ENCODE results near the gene SLC35F4.
"Not testable (repeated sequence)": the region's sequence is repeated elsewhere in the genome, so short reads cannot be mapped to it uniquely, and the experiment has no call there.

SLC35F4 gene

DNA sequence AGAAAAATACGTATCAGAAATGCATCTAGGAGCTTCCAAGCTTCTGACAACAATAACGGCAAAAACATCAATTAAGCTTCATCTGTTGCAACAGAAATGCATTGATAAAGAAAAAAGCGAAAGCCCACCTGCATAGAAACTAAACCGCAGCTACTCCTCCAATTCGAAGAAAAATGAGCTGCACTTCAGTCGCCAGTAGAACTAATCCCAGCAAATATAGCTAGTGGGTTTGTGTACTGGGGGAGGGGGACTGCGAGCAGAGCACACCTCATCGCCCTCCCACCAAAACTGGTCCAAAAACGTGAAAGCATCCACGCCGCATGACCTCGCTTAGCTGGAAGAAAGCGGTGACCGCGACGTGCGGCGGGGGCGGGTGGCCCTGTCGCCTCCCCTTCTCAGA, 1.2 kb downstream of the SLC35F4 start:
- Histone ChIP-seq H3K36me3 (ENCODE audit: control insufficient read depth, insufficient read depth, low read length) (no peaks in the 10 kb centered on the region), H3K4me3 (replicated peaks; ENCODE audit: low read depth, low read length) (no peak overlapping the region), H3K27me3 (replicated peaks; ENCODE audit: control insufficient read depth, insufficient read depth, low read length) (no peaks in the 10 kb centered on the region; the same call in 1 of the 2 replicates)
- no peak for TF ChIP-seq CTCF (IDR thresholded peaks at IDR 0.05; ENCODE audit: insufficient read depth, low read length, poor library complexity, severe bottlenecking)
- DNase-seq (ENCODE audit: extremely low read depth, insufficient read length), result no peak

DNA sequence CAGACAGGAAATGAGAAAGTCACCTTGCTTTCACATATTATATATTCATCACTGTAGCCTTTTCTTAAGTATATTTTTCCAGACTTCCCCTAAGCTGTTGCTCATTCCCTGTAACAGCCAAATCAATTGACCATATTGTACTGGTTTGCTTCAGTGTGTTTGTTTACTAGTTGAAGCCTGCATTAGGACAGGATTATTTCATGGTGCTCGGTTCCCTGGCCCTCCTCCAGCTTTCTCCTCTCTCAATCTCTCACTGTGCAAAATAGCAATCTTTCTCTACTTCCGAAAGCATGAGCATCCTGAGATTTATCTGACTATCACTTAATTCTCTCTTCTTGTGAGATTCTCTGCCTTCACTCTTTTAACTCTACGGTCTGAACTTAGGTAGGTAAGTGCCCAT, 2.4 kb downstream of the SLC35F4 start:
- TF ChIP-seq CTCF (IDR thresholded peaks at IDR 0.05; ENCODE audit: insufficient read depth, low read length, poor library complexity, severe bottlenecking), result no peak
- no peak overlapping the region for H3K4me3 ChIP-seq (replicated peaks; ENCODE audit: low read depth, low read length)
- H3K36me3 ChIP-seq (ENCODE audit: control insufficient read depth, insufficient read depth, low read length), result no peaks in the 10 kb centered on the region
- H3K27me3 ChIP-seq (replicated peaks; ENCODE audit: control insufficient read depth, insufficient read depth, low read length), result no peaks in the 10 kb centered on the region; the same call in 1 of the 2 replicates
- DNase-seq (ENCODE audit: extremely low read depth, insufficient read length), result no peak

DNA sequence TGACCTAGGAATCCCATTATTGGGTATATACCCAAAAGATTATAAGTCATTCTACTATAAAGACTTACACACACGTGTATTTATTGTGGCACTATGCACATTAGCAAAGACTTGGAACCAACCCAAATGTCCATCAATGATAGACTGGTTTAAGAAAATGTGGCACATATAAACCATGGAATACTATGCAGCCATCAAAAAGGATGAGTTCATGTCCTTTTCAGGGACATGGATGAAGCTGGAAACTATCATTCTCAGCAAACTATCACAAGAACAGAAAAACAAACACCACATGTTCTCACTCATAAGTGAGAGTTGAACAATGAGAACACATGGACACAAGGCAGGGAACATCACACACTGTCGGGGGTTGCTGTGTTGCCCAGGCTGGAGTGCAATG, 10.2 kb downstream of the SLC35F4 start:
- not testable (repeated sequence) for DNase-seq (ENCODE audit: extremely low read depth, insufficient read length); H3K27me3 ChIP-seq (replicated peaks; ENCODE audit: control insufficient read depth, insufficient read depth, low read length); H3K4me3 ChIP-seq (replicated peaks; ENCODE audit: low read depth, low read length); H3K36me3 ChIP-seq (ENCODE audit: control insufficient read depth, insufficient read depth, low read length)

- Histone ChIP-seq H3K27me3 (replicated peaks; ENCODE audit: control insufficient read depth, insufficient read depth, low read length) (no peaks in the 10 kb centered on the region; the same call in 1 of the 2 replicates), H3K4me3 (replicated peaks; ENCODE audit: low read depth, low read length) (no peak overlapping the region), H3K36me3 (ENCODE audit: control insufficient read depth, insufficient read depth, low read length) (no peaks in the 10 kb centered on the region)
- DNase-seq (ENCODE audit: extremely low read depth, insufficient read length), result no peak
- no peak for TF ChIP-seq CTCF (IDR thresholded peaks at IDR 0.05; ENCODE audit: insufficient read depth, low read length, poor library complexity, severe bottlenecking)
These were observed 11.3 kb downstream of the SLC35F4 start for GRCh38 chr14:57854571-57854970.

GRCh38 chr14:57851354-57851753, 14.5 kb downstream of the SLC35F4 start:
- Histone ChIP-seq H3K4me3 (replicated peaks; ENCODE audit: low read depth, low read length) (no peak overlapping the region), H3K36me3 (ENCODE audit: control insufficient read depth, insufficient read depth, low read length) (no peaks in the 10 kb centered on the region), H3K27me3 (replicated peaks; ENCODE audit: control insufficient read depth, insufficient read depth, low read length) (no peaks in the 10 kb centered on the region; the same call in 1 of the 2 replicates)
- TF ChIP-seq CTCF (IDR thresholded peaks at IDR 0.05; ENCODE audit: insufficient read depth, low read length, poor library complexity, severe bottlenecking), result no peak
- DNase-seq (ENCODE audit: extremely low read depth, insufficient read length), result no peak

GRCh38 chr14:57848786-57849185, 17.1 kb downstream of the SLC35F4 start:
- no peak for DNase-seq (ENCODE audit: extremely low read depth, insufficient read length)
- H3K36me3 ChIP-seq (ENCODE audit: control insufficient read depth, insufficient read depth, low read length), result no peaks in the 10 kb centered on the region
- H3K4me3 ChIP-seq (replicated peaks; ENCODE audit: low read depth, low read length), result no peak overlapping the region
- no peak for TF ChIP-seq CTCF (IDR thresholded peaks at IDR 0.05; ENCODE audit: insufficient read depth, low read length, poor library complexity, severe bottlenecking)
- H3K27me3 ChIP-seq (replicated peaks; ENCODE audit: control insufficient read depth, insufficient read depth, low read length), result no peaks in the 10 kb centered on the region; the same call in 1 of the 2 replicates
